HCT116 (cell line): ENCODE data around the gene CAMTA2.

Experiments used
- ATF3 ChIP-seq: IDR thresholded peaks from 2 replicates; pipeline ENCODE4 v1.6.1; 2012
- CTCF ChIP-seq, 3 experiments: fragments of 200-600 bp in 1 of 3; sonication (generic) in 1 of 3; IDR thresholded peaks in 2 of 3; conservative IDR thresholded peaks in 1 of 3; 2 replicates each; pipeline ENCODE4 v1.5.1; 2012 to 2017; ENCODE audit warnings: low read depth in 2 of 3, low read length in 2 of 3, antibody characterized with exemption in 1 of 3, borderline replicate concordance in 1 of 3, control low read depth in 1 of 3, mild to moderate bottlenecking in 1 of 3, mixed read lengths in 1 of 3, mixed run types in 1 of 3, moderate library complexity in 1 of 3; ENCODE audit not compliant: insufficient read depth in 1 of 3
- TCF7L2 ChIP-seq: IDR thresholded peaks from 2 replicates; pipeline ENCODE4 v1.7.0; 2011; ENCODE audit warnings: borderline replicate concordance, inconsistent platforms; ENCODE audit not compliant: insufficient read depth, insufficient read length; ENCODE audit errors: extremely low read depth
- TF ChIP-seq, protein P1 (sequence below): IDR thresholded peaks from 2 replicates; pipeline ENCODE4 v1.6.1; 2012; ENCODE audit warnings: low read depth

DNA sequence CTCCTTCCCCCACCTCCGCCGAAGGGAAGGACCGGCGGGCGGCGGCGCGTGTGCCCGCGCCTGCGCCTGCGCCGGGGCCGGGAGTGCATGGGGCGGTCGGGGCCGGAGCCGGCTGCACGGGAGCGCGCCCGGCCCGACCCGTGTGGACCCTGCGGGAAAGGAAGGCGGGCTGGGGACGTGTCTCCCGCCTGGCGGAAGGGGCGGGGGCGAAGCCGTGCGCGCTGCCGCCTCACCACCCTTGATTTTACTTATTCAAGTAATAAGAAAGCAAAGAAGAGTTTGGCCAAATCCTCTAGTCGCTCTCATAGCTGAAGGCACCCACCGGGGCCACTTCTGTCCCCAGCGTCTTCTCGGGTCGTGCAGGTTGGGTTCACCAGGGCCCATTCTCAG is 38.5 kb downstream of the CAMTA2 start:
- TF ChIP-seq CTCF (IDR thresholded peaks at IDR 0.05 in 2 of 3, conservative IDR thresholded peaks at IDR 0.05 in 1 of 3; ENCODE audit: borderline replicate concordance in 1 of 3, insufficient read depth in 1 of 3, low read depth in 2 of 3, low read length in 2 of 3) (no peak), TCF7L2 (no peak), ATF3 (no peak)
- TF ChIP-seq, protein P1, sequence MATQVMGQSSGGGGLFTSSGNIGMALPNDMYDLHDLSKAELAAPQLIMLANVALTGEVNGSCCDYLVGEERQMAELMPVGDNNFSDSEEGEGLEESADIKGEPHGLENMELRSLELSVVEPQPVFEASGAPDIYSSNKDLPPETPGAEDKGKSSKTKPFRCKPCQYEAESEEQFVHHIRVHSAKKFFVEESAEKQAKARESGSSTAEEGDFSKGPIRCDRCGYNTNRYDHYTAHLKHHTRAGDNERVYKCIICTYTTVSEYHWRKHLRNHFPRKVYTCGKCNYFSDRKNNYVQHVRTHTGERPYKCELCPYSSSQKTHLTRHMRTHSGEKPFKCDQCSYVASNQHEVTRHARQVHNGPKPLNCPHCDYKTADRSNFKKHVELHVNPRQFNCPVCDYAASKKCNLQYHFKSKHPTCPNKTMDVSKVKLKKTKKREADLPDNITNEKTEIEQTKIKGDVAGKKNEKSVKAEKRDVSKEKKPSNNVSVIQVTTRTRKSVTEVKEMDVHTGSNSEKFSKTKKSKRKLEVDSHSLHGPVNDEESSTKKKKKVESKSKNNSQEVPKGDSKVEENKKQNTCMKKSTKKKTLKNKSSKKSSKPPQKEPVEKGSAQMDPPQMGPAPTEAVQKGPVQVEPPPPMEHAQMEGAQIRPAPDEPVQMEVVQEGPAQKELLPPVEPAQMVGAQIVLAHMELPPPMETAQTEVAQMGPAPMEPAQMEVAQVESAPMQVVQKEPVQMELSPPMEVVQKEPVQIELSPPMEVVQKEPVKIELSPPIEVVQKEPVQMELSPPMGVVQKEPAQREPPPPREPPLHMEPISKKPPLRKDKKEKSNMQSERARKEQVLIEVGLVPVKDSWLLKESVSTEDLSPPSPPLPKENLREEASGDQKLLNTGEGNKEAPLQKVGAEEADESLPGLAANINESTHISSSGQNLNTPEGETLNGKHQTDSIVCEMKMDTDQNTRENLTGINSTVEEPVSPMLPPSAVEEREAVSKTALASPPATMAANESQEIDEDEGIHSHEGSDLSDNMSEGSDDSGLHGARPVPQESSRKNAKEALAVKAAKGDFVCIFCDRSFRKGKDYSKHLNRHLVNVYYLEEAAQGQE: no peak
